HG02870 (cell line): ENCODE data around the gene ANKRD40CL.
"Not testable (repeated sequence)": the region's sequence is repeated elsewhere in the genome, so short reads cannot be mapped to it uniquely, and the experiment has no call there.

Experiments used
- ATAC-seq: cut with Tn5 transposase; IDR thresholded peaks from one replicate; pipeline ENCODE4 v1.9.1; 2021; ENCODE audit warnings: mild to moderate bottlenecking, moderate library complexity; ENCODE audit not compliant: unreplicated experiment

ANKRD40CL gene, protein sequence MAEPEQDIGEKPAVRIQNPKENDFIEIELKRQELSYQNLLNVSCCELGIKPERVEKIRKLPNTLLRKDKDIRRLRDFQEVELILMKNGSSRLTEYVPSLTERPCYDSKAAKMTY

GRCh38 chr17:50767446-50767845, at the start of gene ANKRD40CL:
Gene ANKRD40CL, minus strand, starts transcription at chr17:50767518. Its CDS starts 605 bp downstream, at chr17:50766913.
- no peak for ATAC-seq

GRCh38 chr17:50816271-50816670, 49.0 kb upstream of the ANKRD40CL start:
- no peak for ATAC-seq

- ATAC-seq: no peak
These were observed 48.1 kb upstream of the ANKRD40CL start for GRCh38 chr17:50815400-50815799.

GRCh38 chr17:50813583-50813982, 46.3 kb upstream of the ANKRD40CL start:
- no peak for ATAC-seq

DNA sequence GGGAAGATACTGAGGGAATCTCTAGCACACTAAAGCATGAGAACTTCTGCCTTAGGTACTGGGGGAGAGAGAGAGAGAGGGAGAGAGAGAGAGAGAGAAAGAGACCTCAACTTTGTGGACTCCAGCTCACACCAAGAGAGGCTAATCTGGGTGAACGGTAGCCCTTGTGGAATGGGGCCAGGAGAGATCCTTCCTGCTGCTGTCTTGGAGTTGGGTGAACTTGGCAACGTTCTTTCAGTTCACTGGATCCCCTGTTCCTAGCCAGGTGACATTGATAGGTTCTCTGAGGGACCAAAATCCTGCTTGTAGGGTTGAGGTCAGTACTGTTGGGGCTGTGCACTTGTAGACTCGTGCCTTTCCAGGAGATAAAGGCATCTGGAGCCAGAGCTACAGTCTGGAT, 41.6 kb upstream of the ANKRD40CL start:
- ATAC-seq: no peak

- no peak for ATAC-seq
These were observed 41.1 kb upstream of the ANKRD40CL start for GRCh38 chr17:50808413-50808812.

- no peak for ATAC-seq
These were observed 40.4 kb upstream of the ANKRD40CL start for GRCh38 chr17:50807675-50808074.

DNA sequence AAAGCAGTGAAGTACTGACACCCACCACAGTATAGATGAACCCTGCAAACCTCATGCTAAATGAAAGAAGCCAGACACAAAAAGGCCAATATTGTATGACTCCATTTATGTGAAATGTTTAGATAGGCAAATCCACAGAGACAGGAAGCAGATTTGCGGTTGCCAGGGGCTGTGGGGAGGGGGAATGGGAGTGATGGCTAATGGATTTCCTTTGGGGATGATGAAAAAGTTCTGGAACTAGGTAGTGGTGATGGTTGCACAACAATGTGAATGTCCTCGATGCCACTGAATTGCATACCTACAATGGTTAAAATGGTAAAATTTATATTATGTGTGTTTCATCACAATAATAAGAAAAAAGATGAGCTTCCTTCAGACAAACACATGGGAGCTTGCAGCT, 39.7 kb upstream of the ANKRD40CL start:
- ATAC-seq: no peak

- no peak for ATAC-seq
These were observed 38.9 kb upstream of the ANKRD40CL start for GRCh38 chr17:50806141-50806643.

GRCh38 chr17:50805486-50805885, 38.2 kb upstream of the ANKRD40CL start:
- ATAC-seq: no peak

- not testable (repeated sequence) for ATAC-seq
These were observed 37.6 kb upstream of the ANKRD40CL start for GRCh38 chr17:50804749-50805475.

GRCh38 chr17:50803676-50804075, 36.4 kb upstream of the ANKRD40CL start:
- no peak for ATAC-seq

DNA sequence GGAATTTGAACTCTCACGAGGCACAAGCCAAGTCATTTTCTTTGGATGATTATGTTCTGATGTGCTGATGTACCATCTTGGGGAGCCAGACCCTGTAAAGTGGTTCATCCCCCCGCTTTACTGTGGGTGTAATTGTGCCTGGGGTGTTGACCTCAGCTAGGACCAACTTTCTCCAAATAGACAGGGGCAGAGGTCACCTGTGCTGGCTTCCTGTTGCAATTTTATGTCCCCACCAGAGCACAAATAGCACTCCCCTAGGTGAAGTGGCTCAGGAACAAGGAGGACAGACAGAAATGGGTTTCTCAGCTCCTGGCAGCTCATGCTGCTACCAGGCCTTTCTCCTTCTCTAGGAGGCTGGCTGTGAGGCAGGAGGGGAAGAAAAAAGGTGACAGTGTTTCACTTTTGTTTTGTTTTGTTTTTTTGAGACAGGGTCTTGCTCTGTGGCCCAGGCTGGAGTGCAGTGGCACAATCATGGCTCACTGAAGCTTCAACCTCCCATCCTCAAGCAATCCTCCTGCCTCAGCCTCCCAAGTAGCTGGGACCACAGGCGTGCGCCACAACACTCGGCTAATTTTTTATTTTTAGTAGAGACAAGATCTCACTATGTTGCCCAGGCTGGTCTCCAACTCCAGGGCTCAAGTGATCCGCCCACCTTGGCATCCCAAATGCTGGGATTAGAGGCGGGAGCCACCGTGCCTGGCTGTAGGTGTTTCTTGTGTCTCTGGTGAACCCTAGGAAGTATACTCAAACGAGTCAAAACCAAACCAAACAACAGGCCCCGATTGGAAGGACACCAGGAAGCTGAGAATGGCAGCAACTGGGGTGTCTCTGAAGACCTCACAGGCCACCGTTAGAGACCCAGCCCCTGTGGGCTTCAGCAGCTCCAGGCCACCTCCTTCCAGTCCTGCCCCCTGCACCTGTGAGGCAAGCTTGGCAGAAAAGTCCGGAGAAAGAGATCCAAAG, 35.6 kb upstream of the ANKRD40CL start:
- ATAC-seq: no peak

DNA sequence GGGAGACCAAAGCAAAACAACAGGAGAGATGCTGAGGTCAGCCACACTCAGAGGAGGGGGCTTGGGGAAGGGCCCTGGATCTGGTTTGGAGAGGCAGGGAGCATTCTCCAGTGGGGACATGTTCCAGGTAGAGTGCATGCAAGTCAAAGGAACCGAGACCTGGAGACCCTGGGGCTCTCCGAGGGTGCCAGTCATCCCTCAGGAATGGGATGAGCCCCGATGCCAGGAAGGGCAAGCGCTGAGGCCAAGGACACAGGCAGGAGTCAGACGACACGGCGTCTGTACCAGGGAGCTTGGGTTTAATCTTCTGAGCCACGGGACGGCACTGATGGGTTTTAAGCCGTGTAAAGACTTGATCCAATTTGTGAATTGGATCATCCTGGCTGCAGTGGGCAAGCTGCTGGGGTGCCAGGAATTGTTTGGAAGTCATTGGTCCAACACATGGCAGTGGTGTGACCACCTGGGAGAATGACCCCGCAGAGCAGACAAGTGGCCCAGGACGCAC, 32.9 kb upstream of the ANKRD40CL start:
- ATAC-seq: no peak

DNA sequence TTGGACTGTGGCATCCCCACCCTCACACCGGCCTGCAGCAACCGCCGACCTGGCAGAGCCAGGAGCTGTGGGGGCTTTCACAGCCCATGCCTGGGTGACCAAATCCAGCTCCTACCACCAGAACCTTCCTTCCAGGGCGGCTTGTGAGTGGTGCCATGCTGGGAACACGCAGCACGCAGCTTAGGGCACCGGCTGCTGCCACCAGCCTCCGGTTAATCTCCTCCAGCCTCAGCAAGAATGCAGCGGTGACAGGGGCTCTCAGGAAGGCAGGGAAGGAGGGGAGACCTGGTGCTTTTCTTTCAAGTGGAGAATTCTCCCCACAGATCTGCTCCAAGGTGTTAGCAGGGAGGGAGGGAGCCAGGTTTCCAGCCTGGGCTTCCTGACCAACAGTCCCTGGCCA, 32.3 kb upstream of the ANKRD40CL start:
- no peak for ATAC-seq

DNA sequence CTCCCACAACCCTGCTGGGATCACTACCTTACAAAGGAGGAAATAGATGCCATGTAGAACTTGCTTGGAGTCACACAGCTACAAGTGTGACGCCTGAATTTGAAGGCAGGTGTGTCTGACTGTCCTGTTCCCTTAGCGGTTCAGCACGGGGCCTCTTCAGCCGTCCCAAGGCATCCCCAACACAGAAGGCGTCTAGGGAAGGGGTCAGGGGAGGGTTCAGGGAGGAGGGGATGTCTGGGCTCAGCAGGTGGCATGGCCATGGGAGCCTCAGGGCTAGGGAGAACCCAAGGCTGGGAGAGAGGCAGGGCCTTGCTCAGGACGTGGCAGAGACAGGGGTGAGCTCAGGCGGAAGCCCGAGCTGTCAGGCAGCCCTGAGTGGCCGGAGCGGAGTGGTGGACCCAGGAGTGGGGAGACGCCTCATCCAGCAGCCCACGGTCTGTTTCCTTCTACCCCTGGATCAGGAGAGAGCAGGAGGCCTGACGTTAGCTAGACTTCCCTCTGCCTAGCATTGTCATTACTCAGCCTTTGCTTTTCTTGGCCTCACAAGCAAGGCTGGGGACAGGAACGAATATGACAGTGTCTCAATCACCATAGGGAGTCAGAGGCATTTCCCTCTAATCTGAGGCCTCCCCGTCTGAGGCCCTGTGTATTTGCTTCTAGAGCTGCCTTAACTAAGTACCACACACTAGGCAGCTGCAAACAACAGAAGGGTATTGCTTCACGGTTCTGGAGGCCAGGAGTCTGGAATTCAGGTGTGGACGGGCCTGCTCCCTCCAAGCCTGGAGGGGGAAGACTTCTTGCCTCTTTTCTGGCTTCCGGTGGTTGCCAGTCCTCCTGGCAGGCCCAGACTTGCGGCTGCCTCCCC, 31.3 kb upstream of the ANKRD40CL start:
- no peak for ATAC-seq

DNA sequence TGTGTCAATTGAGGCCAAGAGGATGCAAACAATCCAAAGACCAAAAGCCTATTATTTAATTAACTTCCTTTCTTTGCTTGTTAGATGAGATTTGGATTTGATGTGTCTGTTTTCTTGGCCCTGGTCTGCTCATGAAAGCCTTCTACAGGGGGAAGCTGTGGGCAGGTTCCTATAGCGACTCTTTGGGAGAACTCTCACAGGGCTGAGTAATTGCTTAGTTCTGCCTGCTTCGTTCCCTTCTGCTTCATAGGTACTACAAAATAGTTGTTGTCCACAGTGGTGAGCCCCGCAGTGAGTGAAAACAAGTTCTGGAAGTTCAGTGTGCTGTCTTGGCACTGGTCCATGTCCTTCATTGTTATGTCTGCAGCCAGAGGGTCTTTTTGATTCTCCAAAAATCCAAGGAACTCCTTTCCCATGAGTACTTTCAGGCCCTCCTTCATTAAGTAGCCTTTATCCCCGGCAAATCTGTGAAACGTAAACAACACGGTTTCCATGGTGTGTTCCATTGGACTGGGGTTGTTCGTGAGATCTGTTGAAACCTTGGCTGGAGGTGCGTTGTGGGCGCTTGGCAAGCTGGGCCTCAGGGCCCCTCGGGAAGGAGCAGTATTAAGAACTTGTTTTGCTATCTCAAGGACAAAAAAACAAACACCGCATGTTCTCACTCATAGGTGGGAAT, 30.0 kb upstream of the ANKRD40CL start:
- ATAC-seq: no peak

DNA sequence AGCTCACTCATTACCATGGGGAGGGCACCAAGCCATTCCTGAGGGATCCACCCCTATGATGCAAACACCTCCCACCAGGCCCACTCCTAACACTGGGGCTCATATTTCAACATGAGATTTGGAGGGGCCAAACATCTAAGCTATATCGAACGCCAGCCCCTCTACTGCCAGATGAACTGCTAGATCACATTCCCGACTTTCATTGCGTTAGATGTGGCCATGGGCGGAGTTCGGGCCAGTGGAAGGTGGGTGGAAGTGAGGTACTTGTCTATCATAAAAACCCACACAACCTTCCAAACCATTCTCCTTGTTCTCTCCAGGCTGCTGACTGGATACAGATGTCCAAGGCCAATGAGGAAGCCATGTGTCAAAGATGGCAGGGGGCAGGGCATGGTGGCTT, 27.0 kb upstream of the ANKRD40CL start:
- no peak for ATAC-seq

DNA sequence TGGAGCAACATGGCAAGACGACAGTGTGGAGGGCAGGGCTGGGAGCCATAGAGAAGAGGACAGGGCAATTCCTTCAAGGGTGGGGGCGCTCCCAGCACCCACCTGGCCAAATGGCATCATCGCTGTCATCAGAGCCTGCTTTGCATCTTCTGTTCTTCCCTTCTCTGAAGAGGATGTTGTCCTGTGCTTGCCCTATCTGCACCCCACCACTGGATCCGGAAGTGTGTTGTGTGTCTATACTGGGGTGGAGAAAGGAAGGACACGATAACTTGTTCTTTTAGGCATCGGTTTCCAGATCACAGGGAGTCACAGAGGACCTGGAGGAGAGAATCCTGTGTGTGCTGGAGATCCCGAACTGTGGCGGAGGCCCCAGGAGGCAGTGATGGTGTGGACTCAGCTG, 25.7 kb upstream of the ANKRD40CL start:
- no peak for ATAC-seq

- ATAC-seq: no peak
These were observed 24.8 kb upstream of the ANKRD40CL start for GRCh38 chr17:50792132-50792531.
